HCT116 (cell line): Measurements from ENCODE around the gene GOLGA7B.

Experiments used
- CEBPB ChIP-seq: IDR thresholded peaks from 2 replicates; pipeline ENCODE4 v1.6.1; 2012; ENCODE audit warnings: low read depth
- CTCF ChIP-seq, 3 experiments: fragments of 200-600 bp in 1 of 3; sonication (generic) in 1 of 3; IDR thresholded peaks in 2 of 3; conservative IDR thresholded peaks in 1 of 3; 2 replicates each; pipeline ENCODE4 v1.5.1; 2012 to 2017; ENCODE audit warnings: low read depth in 2 of 3, low read length in 2 of 3, antibody characterized with exemption in 1 of 3, borderline replicate concordance in 1 of 3, control low read depth in 1 of 3, mild to moderate bottlenecking in 1 of 3, mixed read lengths in 1 of 3, mixed run types in 1 of 3, moderate library complexity in 1 of 3; ENCODE audit not compliant: insufficient read depth in 1 of 3
- EGR1 ChIP-seq: IDR thresholded peaks from 2 replicates; pipeline ENCODE4 v1.6.1; 2012; ENCODE audit warnings: low read depth
- ELF1 ChIP-seq: IDR thresholded peaks from 2 replicates; pipeline ENCODE4 v1.6.1; 2012; ENCODE audit warnings: low read depth, borderline replicate concordance
- EZH2 ChIP-seq: fragments of 200-600 bp; sonication (generic); IDR thresholded peaks from 2 replicates; pipeline ENCODE4 v1.6.1; 2017; ENCODE audit warnings: antibody characterized with exemption, mixed run types
- MAX ChIP-seq: IDR thresholded peaks from 2 replicates; pipeline ENCODE4 v1.6.1; 2012
- POLR2AphosphoS5 ChIP-seq: IDR thresholded peaks from 2 replicates; pipeline ENCODE4 v1.6.1; 2011; ENCODE audit warnings: mild to moderate bottlenecking, low read depth, low read length, moderate library complexity
- RAD21 ChIP-seq: IDR thresholded peaks from 2 replicates; pipeline ENCODE4 v1.6.1; 2012; ENCODE audit warnings: low read depth, mild to moderate bottlenecking
- SIN3A ChIP-seq: IDR thresholded peaks from 2 replicates; pipeline ENCODE4 v1.6.1; 2012; ENCODE audit warnings: low read depth
- SP1 ChIP-seq: IDR thresholded peaks from 2 replicates; pipeline ENCODE4 v1.6.1; 2012; ENCODE audit warnings: low read depth

GRCh38 chr10:97870990-97871389, 21.3 kb downstream of the GOLGA7B start:
- TF ChIP-seq ELF1 (no peak), CTCF (IDR thresholded peaks at IDR 0.05 in 2 of 3, conservative IDR thresholded peaks at IDR 0.05 in 1 of 3; ENCODE audit: borderline replicate concordance in 1 of 3, insufficient read depth in 1 of 3, low read depth in 2 of 3, low read length in 2 of 3) (no peak), SP1 (no peak), EZH2 (no peak), EGR1 (no peak), SIN3A (no peak), CEBPB (no peak), POLR2AphosphoS5 (no peak), RAD21 (no peak), MAX (no peak)
